Measurements from ENCODE around the gene TMTC2.

The TMTC2 gene

DNA sequence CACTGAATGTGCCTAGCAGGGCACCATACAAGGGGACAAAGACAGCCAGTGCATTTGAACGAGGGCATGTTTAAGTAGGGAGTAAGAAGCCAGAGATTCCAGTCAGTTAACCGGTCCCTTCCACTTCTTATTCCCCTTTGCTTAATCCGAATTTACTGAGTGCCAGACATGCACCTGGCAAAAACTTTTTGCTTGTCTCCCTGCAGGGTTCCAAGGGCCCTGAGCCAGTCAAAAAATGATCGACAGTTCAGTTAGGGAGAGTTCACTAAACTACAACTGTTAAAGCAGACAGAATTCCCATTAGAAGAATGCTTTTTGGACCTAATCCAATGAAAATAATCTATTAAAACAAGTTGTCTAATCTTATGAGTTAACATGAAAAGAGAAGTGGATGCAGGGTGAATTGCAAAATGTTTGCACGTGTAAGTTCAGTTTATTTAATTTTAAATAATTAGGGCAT, 193.8 kb downstream of the TMTC2 start:
- no peaks in the 10 kb centered on the region for H3K79me2 ChIP-seq (ENCODE audit: insufficient read depth, low read length)
- H3F3A ChIP-seq (ENCODE audit: insufficient read depth, low read length), result no peaks in the 10 kb centered on the region
- H3K9me2 ChIP-seq (ENCODE audit: low read depth, low read length), result no peaks in the 10 kb centered on the region
- no peaks in the 10 kb centered on the region for H3K36me3 ChIP-seq (ENCODE audit: insufficient read depth, low read length)
- H3K4me1 ChIP-seq (ENCODE audit: insufficient read depth, low read length, severe bottlenecking), result no peaks in the 10 kb centered on the region
- no peak overlapping the region for H3K4me3 ChIP-seq (ENCODE audit: low read depth, low read length, poor library complexity, severe bottlenecking)
- no peaks in the 10 kb centered on the region for H4K20me1 ChIP-seq (ENCODE audit: insufficient read depth, low read length)
- no peaks in the 10 kb centered on the region for H3K9me3 ChIP-seq (ENCODE audit: low read length)
- no peak overlapping the region for H3K27ac ChIP-seq (ENCODE audit: low read depth, low read length, poor library complexity, severe bottlenecking)
- no peak for TF ChIP-seq EZH2 (IDR thresholded peaks at IDR 0.05; ENCODE audit: borderline replicate concordance, low read length)
- TF ChIP-seq, protein P1, sequence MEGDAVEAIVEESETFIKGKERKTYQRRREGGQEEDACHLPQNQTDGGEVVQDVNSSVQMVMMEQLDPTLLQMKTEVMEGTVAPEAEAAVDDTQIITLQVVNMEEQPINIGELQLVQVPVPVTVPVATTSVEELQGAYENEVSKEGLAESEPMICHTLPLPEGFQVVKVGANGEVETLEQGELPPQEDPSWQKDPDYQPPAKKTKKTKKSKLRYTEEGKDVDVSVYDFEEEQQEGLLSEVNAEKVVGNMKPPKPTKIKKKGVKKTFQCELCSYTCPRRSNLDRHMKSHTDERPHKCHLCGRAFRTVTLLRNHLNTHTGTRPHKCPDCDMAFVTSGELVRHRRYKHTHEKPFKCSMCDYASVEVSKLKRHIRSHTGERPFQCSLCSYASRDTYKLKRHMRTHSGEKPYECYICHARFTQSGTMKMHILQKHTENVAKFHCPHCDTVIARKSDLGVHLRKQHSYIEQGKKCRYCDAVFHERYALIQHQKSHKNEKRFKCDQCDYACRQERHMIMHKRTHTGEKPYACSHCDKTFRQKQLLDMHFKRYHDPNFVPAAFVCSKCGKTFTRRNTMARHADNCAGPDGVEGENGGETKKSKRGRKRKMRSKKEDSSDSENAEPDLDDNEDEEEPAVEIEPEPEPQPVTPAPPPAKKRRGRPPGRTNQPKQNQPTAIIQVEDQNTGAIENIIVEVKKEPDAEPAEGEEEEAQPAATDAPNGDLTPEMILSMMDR (IDR thresholded peaks at IDR 0.05; ENCODE audit: low read length), result no peak
- no peaks in the 10 kb centered on the region for H3K27me3 ChIP-seq (ENCODE audit: insufficient read depth, low read length)
- H3K4me2 ChIP-seq (ENCODE audit: low read length), result no peak overlapping the region
- no peak overlapping the region for H2AFZ ChIP-seq (ENCODE audit: low read length)
- no peak overlapping the region for H3K9ac ChIP-seq (ENCODE audit: low read length)

- TF ChIP-seq, protein P1 (IDR thresholded peaks at IDR 0.05; ENCODE audit: low read length), result no peak
- no peak for TF ChIP-seq EZH2 (IDR thresholded peaks at IDR 0.05; ENCODE audit: borderline replicate concordance, low read length)
- Histone ChIP-seq H3K79me2 (ENCODE audit: insufficient read depth, low read length) (no peaks in the 10 kb centered on the region), H3K27ac (ENCODE audit: low read depth, low read length, poor library complexity, severe bottlenecking) (no peak overlapping the region)
These were observed 197.0 kb downstream of the TMTC2 start for GRCh38 chr12:82883394-82884355.

GRCh38 chr12:82886671-82887340, 200.1 kb downstream of the TMTC2 start:
- no peaks in the 10 kb centered on the region for H3K9me3 ChIP-seq (ENCODE audit: low read length)
- no peak for TF ChIP-seq EZH2 (IDR thresholded peaks at IDR 0.05; ENCODE audit: borderline replicate concordance, low read length)
- TF ChIP-seq, protein P1 (IDR thresholded peaks at IDR 0.05; ENCODE audit: low read length), result no peak
- no peaks in the 10 kb centered on the region for H4K20me1 ChIP-seq (ENCODE audit: insufficient read depth, low read length)
- H3K9me2 ChIP-seq (ENCODE audit: low read depth, low read length), result no peaks in the 10 kb centered on the region
- no peak overlapping the region for H3K4me2 ChIP-seq (ENCODE audit: low read length)
- H3K4me1 ChIP-seq (ENCODE audit: insufficient read depth, low read length, severe bottlenecking), result no peaks in the 10 kb centered on the region
- no peaks in the 10 kb centered on the region for H3K27me3 ChIP-seq (ENCODE audit: insufficient read depth, low read length)
- H3K36me3 ChIP-seq (ENCODE audit: insufficient read depth, low read length), result no peaks in the 10 kb centered on the region
- no peaks in the 10 kb centered on the region for H3K79me2 ChIP-seq (ENCODE audit: insufficient read depth, low read length)
- no peak overlapping the region for H3K4me3 ChIP-seq (ENCODE audit: low read depth, low read length, poor library complexity, severe bottlenecking)
- H3F3A ChIP-seq (ENCODE audit: insufficient read depth, low read length), result no peaks in the 10 kb centered on the region
- no peak overlapping the region for H2AFZ ChIP-seq (ENCODE audit: low read length)
- no peak overlapping the region for H3K9ac ChIP-seq (ENCODE audit: low read length)
- no peak overlapping the region for H3K27ac ChIP-seq (ENCODE audit: low read depth, low read length, poor library complexity, severe bottlenecking)

More at GRCh38 chr12:82883394-82884355, 197.0 kb downstream of the TMTC2 start:
- Histone ChIP-seq H3K9ac (ENCODE audit: low read length) (no peak overlapping the region), H3K4me3 (ENCODE audit: low read depth, low read length, poor library complexity, severe bottlenecking) (no peak overlapping the region), H3K36me3 (ENCODE audit: insufficient read depth, low read length) (no peaks in the 10 kb centered on the region), H3K27me3 (ENCODE audit: insufficient read depth, low read length) (no peaks in the 10 kb centered on the region), H2AFZ (ENCODE audit: low read length) (no peak overlapping the region), H3K4me2 (ENCODE audit: low read length) (no peak overlapping the region), H4K20me1 (ENCODE audit: insufficient read depth, low read length) (no peaks in the 10 kb centered on the region), H3K9me3 (ENCODE audit: low read length) (no peaks in the 10 kb centered on the region), H3K9me2 (ENCODE audit: low read depth, low read length) (no peaks in the 10 kb centered on the region), H3F3A (ENCODE audit: insufficient read depth, low read length) (no peaks in the 10 kb centered on the region), H3K4me1 (ENCODE audit: insufficient read depth, low read length, severe bottlenecking) (no peaks in the 10 kb centered on the region)
